Measurements from ENCODE around the gene RSAD2.

The RSAD2 gene

GRCh38 chr2:6906165-6906741 lies 28.7 kb downstream of the RSAD2 start:
- DNase-seq (ENCODE audit: low spot score), result no peak

- DNase-seq (ENCODE audit: low spot score), result no peak
Measured at GRCh38 chr2:6908291-6908690, 30.7 kb downstream of the RSAD2 start.

GRCh38 chr2:6909431-6910385 lies 32.1 kb downstream of the RSAD2 start:
- no peak for DNase-seq (ENCODE audit: low spot score)

- no peak for DNase-seq (ENCODE audit: low spot score)
Measured at GRCh38 chr2:6911721-6912120, 34.1 kb downstream of the RSAD2 start.

DNA sequence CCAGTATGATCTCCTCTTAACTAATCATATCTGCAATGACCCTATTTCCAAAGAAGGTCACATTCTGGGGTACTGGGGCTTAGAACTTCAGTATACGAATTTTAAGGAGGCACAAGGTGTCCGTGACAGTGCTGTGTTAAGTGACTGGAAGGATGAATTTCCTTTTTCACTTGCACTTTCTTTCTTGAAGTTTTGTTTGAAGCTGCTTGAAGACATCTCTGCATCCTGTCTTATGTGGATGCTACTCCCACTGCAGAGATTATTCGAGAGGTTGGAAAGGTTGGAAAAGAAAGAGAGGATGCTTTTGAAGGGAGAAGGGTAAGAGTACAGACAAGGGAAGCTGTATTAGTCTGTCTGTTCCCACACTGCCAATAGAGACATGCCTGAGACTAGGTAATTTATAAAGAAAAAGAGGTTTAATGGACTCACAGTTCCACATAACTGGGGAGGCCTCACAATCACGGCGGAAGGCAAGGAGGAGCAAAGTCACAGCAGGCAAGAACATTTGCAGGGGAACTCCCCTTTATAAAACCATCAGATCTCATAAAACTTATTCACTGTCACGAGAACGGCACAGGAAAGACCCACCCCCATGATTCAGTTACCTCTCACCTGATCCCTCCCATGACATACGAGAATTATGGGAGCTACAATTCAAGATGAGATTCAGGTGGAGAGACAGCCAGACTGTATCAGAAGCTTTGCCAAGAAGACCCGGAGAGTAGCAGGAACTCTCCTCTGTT lies 36.0 kb downstream of the RSAD2 start:
- DNase-seq (ENCODE audit: low spot score), result no peak

- DNase-seq (ENCODE audit: low spot score), result no peak
Measured at GRCh38 chr2:6914828-6915227, 37.3 kb downstream of the RSAD2 start.

DNA sequence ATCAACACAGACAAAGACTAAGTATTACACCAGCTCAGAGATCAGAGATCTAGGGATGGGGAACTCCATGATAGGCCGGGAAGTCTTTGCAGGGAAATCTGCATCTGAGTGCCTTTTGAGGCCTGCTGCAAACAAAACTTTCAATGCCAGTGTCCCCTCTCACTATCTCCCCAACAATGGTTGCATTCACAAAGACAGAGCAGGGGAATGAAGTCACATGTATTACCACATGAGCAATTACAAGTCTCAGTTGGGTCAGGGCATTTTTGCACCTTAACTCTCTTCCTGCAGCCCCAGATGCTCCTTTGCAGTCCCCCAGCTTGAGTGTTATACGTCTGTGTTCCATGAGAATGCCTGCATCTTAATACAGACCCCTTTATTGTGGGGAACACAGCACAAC lies 37.8 kb downstream of the RSAD2 start:
- DNase-seq (ENCODE audit: low spot score), result no peak

DNA sequence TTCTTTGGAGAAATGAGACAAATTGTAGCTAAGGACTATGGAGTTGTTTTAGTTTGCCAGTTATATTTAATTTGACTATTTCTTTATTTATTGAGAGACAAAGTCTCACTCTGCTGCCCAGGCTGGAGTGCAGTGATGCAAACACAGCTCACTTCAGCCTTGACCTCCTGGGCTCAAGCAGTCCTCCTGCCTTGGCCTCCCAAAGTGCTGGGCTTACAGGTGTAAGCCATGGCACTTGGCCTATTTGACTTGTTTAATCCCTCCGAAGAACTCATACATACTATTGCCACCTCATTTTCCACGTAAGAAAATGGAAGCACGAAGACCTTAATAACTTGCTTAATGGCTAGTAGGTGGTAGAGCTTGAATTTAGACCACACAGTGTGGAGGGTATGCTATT lies 38.6 kb downstream of the RSAD2 start:
- DNase-seq (ENCODE audit: low spot score), result no peak

- no peak for DNase-seq (ENCODE audit: low spot score)
Measured at GRCh38 chr2:6916736-6917070, 39.1 kb downstream of the RSAD2 start.

GRCh38 chr2:6917071-6917760 lies 39.6 kb downstream of the RSAD2 start, which contains the start of gene RNF144A:
TSS of gene RNF144A (plus strand) at chr2:6917412. CDS start at chr2:6996927, 79,515 bp downstream.
- DNase-seq (ENCODE audit: low spot score), result peak; percentile 95

- DNase-seq (ENCODE audit: low spot score), result no peak
Measured at GRCh38 chr2:6917761-6918421, 40.3 kb downstream of the RSAD2 start.

- DNase-seq (ENCODE audit: low spot score), result no peak
Measured at GRCh38 chr2:6919901-6920742, 42.5 kb downstream of the RSAD2 start.

DNA sequence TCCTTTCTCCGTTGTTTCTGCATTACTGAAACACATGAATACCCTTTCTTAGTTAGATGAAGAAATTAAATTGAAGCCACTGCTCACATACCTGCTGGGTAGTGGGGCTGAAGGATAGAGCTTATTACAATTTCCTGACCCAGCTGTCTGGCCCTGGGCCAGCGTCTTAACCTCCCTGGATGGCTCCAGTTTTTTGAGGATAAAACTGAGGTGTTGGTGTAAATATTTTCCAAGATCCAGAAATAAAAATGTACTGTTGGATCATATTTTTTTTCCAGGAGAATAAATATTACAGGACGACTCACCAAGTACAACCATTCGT lies 43.1 kb downstream of the RSAD2 start:
- no peak for DNase-seq (ENCODE audit: low spot score)

DNA sequence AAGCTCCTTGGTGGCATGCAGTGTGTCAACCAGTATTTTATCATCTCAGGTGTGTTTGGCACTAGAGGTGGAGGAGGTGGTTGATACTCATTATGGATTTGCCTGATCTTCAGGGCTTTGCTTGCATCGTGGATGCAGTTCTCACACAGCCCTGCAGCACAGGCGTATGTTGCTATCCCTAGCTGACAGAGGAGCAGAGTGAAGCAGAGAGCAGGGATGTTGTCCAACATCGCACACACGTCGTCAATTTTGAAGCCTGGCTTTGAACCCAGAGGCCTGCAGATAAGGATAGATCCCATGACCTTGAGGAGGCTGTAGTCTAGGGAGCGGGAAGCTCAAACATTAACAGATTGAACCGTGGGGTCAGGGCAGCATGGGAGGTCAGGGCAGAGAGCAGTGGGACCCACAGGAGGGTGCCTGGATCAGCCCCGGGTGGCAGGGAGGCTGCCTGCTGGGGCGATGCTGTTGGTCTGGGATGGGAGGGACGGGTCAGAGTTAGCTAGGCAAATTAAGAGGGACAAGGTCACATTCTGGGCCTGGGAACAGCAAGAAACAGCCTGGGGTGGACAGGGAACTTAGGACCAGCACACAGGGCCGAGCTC lies 43.8 kb downstream of the RSAD2 start:
- no peak for DNase-seq (ENCODE audit: low spot score)

- DNase-seq (ENCODE audit: low spot score), result no peak
Measured at GRCh38 chr2:6922201-6922656, 44.7 kb downstream of the RSAD2 start.

GRCh38 chr2:6923319-6923718 lies 45.7 kb downstream of the RSAD2 start:
- no peak for DNase-seq (ENCODE audit: low spot score)

DNA sequence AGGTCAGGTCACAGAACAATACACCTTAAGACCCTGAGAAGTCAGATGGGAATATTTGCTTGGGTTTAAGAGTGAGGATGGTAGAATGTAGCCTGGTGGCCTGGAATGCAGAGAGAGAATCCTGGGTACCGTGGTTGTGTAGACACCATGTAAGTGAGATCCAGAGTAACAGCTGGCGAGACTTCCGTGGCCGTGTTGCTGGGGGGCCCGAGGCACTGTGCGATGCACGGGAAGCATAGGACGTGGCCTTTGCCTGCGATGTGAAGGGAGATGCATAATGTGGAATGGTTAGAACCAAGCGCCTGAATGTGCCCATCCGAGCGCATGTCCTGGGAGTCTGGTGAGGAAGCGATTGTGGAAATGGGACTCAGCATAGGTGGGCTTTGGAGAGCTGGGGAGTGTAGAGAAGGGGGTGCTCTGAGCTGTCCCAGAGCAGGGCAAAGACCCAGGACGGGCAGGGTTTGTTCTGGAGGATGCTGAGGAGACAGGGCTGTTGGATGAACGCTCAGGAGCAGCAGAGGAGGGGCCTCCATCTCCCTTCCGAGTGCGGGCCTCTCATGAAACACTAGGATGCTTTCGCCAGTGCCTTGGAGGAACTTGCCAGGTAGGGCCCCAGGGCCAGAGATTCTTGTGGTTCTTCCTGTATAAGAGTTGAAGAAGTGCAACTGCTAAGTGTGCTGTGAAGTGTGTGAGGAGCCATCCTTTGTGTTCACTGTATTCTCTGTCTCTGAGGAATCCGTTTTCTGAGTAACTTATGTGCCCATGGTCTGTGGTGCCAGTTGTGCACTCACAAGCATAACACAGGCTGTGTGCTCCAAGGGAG lies 46.7 kb downstream of the RSAD2 start:
- no peak for DNase-seq (ENCODE audit: low spot score)

DNA sequence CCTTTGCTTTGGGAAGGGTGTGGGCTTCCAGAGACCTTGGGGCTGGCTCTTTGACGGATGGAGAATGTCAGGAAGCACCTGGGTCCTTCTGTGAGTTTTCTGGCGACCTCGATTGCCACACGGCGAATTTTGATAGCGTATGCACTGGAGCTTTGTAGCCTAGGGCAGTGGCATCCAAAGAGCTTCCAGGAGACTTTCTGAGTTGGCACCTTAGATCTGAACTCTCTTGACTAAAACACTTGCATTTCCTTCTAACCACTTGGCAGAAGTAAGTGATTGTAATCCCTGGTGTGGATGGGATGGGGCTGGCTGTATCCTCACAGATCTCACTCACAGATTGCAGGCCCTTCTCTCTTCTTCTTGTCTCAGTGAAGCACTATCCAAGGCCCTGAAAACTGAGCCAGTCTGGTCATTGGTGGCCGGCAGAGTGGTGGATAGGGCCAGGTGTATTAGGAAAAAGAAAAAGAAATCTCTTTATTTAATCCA lies 47.4 kb downstream of the RSAD2 start:
- DNase-seq (ENCODE audit: low spot score), result no peak

- no peak for DNase-seq (ENCODE audit: low spot score)
Measured at GRCh38 chr2:6926071-6926732, 48.6 kb downstream of the RSAD2 start.

Data from D341Med (cell line).